HL-60 (cell line): ENCODE results near the gene FCMR.

Source experiments
- DNase-seq, 2 experiments: peaks; one replicate each; pipeline ENCODE4 v3.0.0-alpha.2; 2010 to 2020; ENCODE audit warnings: low read depth in 1 of 2, low spot score in 1 of 2
- H3K27ac ChIP-seq: fragments of 250-450 bp; sonication (Bioruptor Pico); replicated peaks from 2 replicates; pipeline ENCODE4 v1.5.1; 2020; ENCODE audit warnings: mild to moderate bottlenecking, moderate library complexity
- H3K27me3 ChIP-seq: fragments of 250-450 bp; sonication (Bioruptor Pico); 2 replicates; pipeline ENCODE4 v1.5.1; 2021; ENCODE audit warnings: mild to moderate bottlenecking, moderate library complexity; ENCODE audit not compliant: insufficient read depth, poor library complexity, severe bottlenecking
- H3K4me3 ChIP-seq: replicated peaks from 2 replicates; pipeline ENCODE4 v1.5.1; 2011; ENCODE audit warnings: mild to moderate bottlenecking, control low read depth, low read length; ENCODE audit not compliant: insufficient read depth
- CTCF ChIP-seq: IDR thresholded peaks from one replicate; pipeline ENCODE4 v1.5.1; 2011; ENCODE audit warnings: low read length, control low read depth, inconsistent platforms; ENCODE audit not compliant: insufficient read depth
- GABPA ChIP-seq: IDR thresholded peaks from 2 replicates; pipeline ENCODE4 v1.6.1; 2012; ENCODE audit warnings: low read depth
- POLR2AphosphoS5 ChIP-seq: IDR thresholded peaks from 2 replicates; pipeline ENCODE4 v1.6.1; 2012; ENCODE audit warnings: low read depth
- SPI1 ChIP-seq: IDR thresholded peaks from 2 replicates; pipeline ENCODE4 v1.6.1; 2012; ENCODE audit warnings: low read depth, mild to moderate bottlenecking, borderline replicate concordance
- TF ChIP-seq, protein P1 (sequence below): IDR thresholded peaks from 2 replicates; pipeline ENCODE4 v1.6.1; 2012; ENCODE audit warnings: low read depth; ENCODE audit not compliant: insufficient replicate concordance

Gene FCMR

GRCh38 chr1:206892351-206892984 lies 29.3 kb downstream of the FCMR start:
- Histone ChIP-seq H3K27me3 (peaks cover 13% of the 10 kb centered on the region), H3K27ac (no peak overlapping the region), H3K4me3 (no peak overlapping the region)
- TF ChIP-seq SPI1 (no peak), GABPA (no peak), CTCF (no peak), POLR2AphosphoS5 (no peak)
- TF ChIP-seq, protein P1, sequence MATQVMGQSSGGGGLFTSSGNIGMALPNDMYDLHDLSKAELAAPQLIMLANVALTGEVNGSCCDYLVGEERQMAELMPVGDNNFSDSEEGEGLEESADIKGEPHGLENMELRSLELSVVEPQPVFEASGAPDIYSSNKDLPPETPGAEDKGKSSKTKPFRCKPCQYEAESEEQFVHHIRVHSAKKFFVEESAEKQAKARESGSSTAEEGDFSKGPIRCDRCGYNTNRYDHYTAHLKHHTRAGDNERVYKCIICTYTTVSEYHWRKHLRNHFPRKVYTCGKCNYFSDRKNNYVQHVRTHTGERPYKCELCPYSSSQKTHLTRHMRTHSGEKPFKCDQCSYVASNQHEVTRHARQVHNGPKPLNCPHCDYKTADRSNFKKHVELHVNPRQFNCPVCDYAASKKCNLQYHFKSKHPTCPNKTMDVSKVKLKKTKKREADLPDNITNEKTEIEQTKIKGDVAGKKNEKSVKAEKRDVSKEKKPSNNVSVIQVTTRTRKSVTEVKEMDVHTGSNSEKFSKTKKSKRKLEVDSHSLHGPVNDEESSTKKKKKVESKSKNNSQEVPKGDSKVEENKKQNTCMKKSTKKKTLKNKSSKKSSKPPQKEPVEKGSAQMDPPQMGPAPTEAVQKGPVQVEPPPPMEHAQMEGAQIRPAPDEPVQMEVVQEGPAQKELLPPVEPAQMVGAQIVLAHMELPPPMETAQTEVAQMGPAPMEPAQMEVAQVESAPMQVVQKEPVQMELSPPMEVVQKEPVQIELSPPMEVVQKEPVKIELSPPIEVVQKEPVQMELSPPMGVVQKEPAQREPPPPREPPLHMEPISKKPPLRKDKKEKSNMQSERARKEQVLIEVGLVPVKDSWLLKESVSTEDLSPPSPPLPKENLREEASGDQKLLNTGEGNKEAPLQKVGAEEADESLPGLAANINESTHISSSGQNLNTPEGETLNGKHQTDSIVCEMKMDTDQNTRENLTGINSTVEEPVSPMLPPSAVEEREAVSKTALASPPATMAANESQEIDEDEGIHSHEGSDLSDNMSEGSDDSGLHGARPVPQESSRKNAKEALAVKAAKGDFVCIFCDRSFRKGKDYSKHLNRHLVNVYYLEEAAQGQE, result no peak
- no peak for DNase-seq

DNA sequence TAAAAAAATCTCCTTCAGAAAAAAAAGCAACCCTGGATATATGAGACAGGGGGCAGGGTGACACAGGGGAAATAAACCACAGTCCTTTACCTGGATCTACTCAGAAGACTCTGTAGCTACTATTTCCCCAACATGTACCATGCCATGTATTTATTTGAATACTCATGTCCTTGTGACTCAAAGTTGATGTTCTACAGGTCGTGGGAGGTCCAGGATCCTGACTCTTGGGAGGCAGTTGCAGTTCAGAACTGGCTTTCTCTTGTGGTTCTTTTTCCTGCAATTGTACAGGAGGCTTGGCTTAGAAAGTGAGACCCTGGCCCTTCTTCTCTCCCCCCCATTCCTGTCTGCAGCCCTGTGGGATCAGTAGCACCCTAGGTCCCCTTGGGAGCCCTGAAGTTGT lies 30.3 kb downstream of the FCMR start:
- Histone ChIP-seq H3K4me3 (no peak overlapping the region), H3K27me3 (peaks cover 16% of the 10 kb centered on the region), H3K27ac (no peak overlapping the region)
- no peak for TF ChIP-seq POLR2AphosphoS5
- no peak for TF ChIP-seq SPI1
- no peak for DNase-seq

GRCh38 chr1:206890125-206891060 lies 31.3 kb downstream of the FCMR start:
- Histone ChIP-seq H3K27ac (no peak overlapping the region), H3K27me3 (peaks cover 16% of the 10 kb centered on the region), H3K4me3 (no peak overlapping the region)
- no peak for TF ChIP-seq CTCF
- TF ChIP-seq POLR2AphosphoS5, result no peak
- TF ChIP-seq GABPA, result no peak
- no peak for TF ChIP-seq SPI1
- TF ChIP-seq, protein P1, result no peak
- no peak for DNase-seq

DNA sequence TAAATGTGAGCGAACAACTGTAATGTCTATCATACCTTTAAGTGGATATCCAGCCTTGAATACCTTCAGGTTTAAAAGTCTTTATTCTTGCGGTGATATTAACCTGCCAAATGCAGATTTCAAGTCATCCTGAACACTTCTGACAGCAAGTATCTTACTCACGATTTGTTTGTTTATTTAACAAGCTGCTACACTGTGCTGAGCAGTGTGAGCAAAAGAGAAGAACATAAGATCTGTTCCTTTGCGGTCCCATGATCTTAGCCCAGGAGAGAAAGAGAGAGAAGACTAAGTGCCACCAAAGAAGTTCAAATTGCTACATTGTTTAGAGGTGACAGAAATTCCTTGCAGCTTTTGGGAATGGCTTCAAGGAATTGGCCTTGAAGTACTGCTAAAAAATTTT lies 34.0 kb downstream of the FCMR start:
- DNase-seq, result no peak
- H3K27ac ChIP-seq, result no peak overlapping the region

More for the DNA sequence above, 34.0 kb downstream of the FCMR start:
- peaks cover 18% of the 10 kb centered on the region for H3K27me3 ChIP-seq
- H3K4me3 ChIP-seq, result no peak overlapping the region
- TF ChIP-seq, protein P1, result no peak
- TF ChIP-seq GABPA (no peak), CTCF (no peak), POLR2AphosphoS5 (no peak)
